ENCODE results near the gene CFAP65. TPM values are rescaled to one million over a fixed set of nuclear protein-coding genes. Genes with fewer than 3 reads are reported as not detected.

The CFAP65 gene
- total and polyA plus RNA-seq, 12 donors = not detected

GRCh38 chr2:219030177-219030940 is 11.0 kb downstream of the CFAP65 start:
- ATAC-seq (peak in 2 of 8 donors; percentile 27), DNase-seq (no peak)
- H3K9me3 ChIP-seq = no peaks in the 10 kb centered on the region
- H3K36me3 ChIP-seq = no peaks in the 10 kb centered on the region
- no peak for TF ChIP-seq CTCF (IDR thresholded peaks at IDR 0.05)
- no peak overlapping the region for H3K4me3 ChIP-seq
- no peak overlapping the region for H3K27ac ChIP-seq
- WGBS, 2 donors = 72 to 78% methylated on average over 16 of the region's 16 CpGs
- H3K27me3 ChIP-seq = peaks cover 0 to 54% (median 48%) of the 10 kb centered on the region in 7 donors
- intact Hi-C loops (cut with DNase I) = no loop called here
- H3K4me1 ChIP-seq = no peaks in the 10 kb centered on the region

- intact Hi-C loops (cut with DNase I) = loop anchor here in 5 of 10 donors (1.0 to 10.0 kb wide), 3 partner anchors 125 to 126 kb away; no protein-coding TSS in a partner anchor
- Histone ChIP-seq H3K4me1 (no peaks in the 10 kb centered on the region), H3K9me3 (no peaks in the 10 kb centered on the region), H3K4me3 (no peak overlapping the region), H3K27ac (no peak overlapping the region), H3K27me3 (peaks cover 0 to 52% (median 42%) of the 10 kb centered on the region in 7 donors), H3K36me3 (no peaks in the 10 kb centered on the region)
- TF ChIP-seq CTCF (IDR thresholded peaks at IDR 0.05) = peak; percentile 88 to 99 (median 97)
- peak; percentile 74 to 81 for DNase-seq
- 39 to 42% methylated on average over 9 of the region's 9 CpGs for WGBS, 2 donors
- ATAC-seq = peak; percentile 75 to 92 (median 83)
Measured at GRCh38 chr2:219029829-219030165, 11.5 kb downstream of the CFAP65 start.

- no peak overlapping the region for H3K4me3 ChIP-seq
- no peaks in the 10 kb centered on the region for H3K4me1 ChIP-seq
- H3K9me3 ChIP-seq = no peaks in the 10 kb centered on the region
- no peak for TF ChIP-seq CTCF (IDR thresholded peaks at IDR 0.05)
- intact Hi-C loops (cut with DNase I) = loop anchor here in 5 of 10 donors (1.0 to 10.0 kb wide), 3 partner anchors 126 kb away; no protein-coding TSS in a partner anchor
- H3K27me3 ChIP-seq = peaks cover 0 to 50% (median 41%) of the 10 kb centered on the region in 7 donors
- no peaks in the 10 kb centered on the region for H3K36me3 ChIP-seq
- ATAC-seq (peak in 1 of 8 donors; percentile 22), DNase-seq (no peak)
- WGBS, 2 donors = 68 to 71% methylated on average over 13 of the region's 13 CpGs
- no peak overlapping the region for H3K27ac ChIP-seq
Measured at GRCh38 chr2:219028996-219029828, 12.1 kb downstream of the CFAP65 start.

GRCh38 chr2:219028141-219028540 is 13.2 kb downstream of the CFAP65 start:
- H3K27ac ChIP-seq = no peak overlapping the region
- ATAC-seq (no peak), DNase-seq (no peak)
- no peaks in the 10 kb centered on the region for H3K9me3 ChIP-seq
- no peaks in the 10 kb centered on the region for H3K36me3 ChIP-seq
- intact Hi-C loops (cut with DNase I) = loop anchor here in 4 of 10 donors (2.0 to 10.0 kb wide), 2 partner anchors 127 kb away; no protein-coding TSS in a partner anchor
- H3K27me3 ChIP-seq = peaks cover 0 to 44% (median 33%) of the 10 kb centered on the region in 7 donors
- no peak overlapping the region for H3K4me3 ChIP-seq
- WGBS, 2 donors = 73 to 81% methylated on average over 5 of the region's 5 CpGs
- no peak for TF ChIP-seq CTCF (IDR thresholded peaks at IDR 0.05)
- no peaks in the 10 kb centered on the region for H3K4me1 ChIP-seq
